Measurements from ENCODE around the gene ALDH3A2.

DNA sequence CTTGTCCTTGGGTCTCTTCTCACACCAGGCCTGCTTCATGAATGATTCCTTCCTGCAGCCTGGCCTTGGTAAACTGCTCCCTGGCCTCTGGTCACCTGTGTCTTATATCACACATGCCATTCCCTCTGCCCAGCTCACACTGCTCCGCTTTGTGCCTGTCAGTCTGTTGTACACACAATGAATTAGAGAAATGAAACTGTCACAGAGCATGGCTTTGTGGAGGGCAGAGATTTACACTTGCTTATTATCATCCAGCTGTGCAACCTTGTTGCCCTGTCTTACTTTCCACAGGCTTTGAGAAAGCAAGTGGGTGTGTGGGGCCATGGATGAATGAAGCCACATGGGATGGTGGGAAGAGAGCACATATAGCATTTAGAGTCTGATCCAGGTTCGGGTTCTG, 22.4 kb downstream of the ALDH3A2 start:
- TF ChIP-seq, protein P1, sequence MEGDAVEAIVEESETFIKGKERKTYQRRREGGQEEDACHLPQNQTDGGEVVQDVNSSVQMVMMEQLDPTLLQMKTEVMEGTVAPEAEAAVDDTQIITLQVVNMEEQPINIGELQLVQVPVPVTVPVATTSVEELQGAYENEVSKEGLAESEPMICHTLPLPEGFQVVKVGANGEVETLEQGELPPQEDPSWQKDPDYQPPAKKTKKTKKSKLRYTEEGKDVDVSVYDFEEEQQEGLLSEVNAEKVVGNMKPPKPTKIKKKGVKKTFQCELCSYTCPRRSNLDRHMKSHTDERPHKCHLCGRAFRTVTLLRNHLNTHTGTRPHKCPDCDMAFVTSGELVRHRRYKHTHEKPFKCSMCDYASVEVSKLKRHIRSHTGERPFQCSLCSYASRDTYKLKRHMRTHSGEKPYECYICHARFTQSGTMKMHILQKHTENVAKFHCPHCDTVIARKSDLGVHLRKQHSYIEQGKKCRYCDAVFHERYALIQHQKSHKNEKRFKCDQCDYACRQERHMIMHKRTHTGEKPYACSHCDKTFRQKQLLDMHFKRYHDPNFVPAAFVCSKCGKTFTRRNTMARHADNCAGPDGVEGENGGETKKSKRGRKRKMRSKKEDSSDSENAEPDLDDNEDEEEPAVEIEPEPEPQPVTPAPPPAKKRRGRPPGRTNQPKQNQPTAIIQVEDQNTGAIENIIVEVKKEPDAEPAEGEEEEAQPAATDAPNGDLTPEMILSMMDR (IDR thresholded peaks at IDR 0.05; ENCODE audit: low read depth, low read length), result no peak
- no peak for TF ChIP-seq EZH2phosphoT487 (IDR thresholded peaks at IDR 0.05; ENCODE audit: low read depth)

Data from OCI-LY3 (cell line).